Activated T-helper 9 cell treated with anti-CD3 and anti-CD28 coated beads, Interleukin-2, amount 50 U/mL, for 16 hours (primary cell): ENCODE data around the gene GPR35.

ENCODE experiments used
- DNase-seq: peaks from one replicate; pipeline ENCODE4 v3.0.0-alpha.2; 2020; ENCODE audit warnings: low read depth

Gene GPR35

GRCh38 chr2:240589375-240589774, 35.9 kb upstream of the GPR35 start:
- no peak for DNase-seq

GRCh38 chr2:240589850-240590525, 35.3 kb upstream of the GPR35 start:
- no peak for DNase-seq

- no peak for DNase-seq
These were observed 34.6 kb upstream of the GPR35 start for GRCh38 chr2:240590681-240591111.

GRCh38 chr2:240591226-240591625, 34.1 kb upstream of the GPR35 start:
- DNase-seq = no peak

- DNase-seq = no peak
These were observed 33.5 kb upstream of the GPR35 start for GRCh38 chr2:240591784-240592183.

- no peak for DNase-seq
These were observed 32.1 kb upstream of the GPR35 start for GRCh38 chr2:240593026-240593702.

- DNase-seq = no peak
These were observed 31.4 kb upstream of the GPR35 start for GRCh38 chr2:240593703-240594451.

GRCh38 chr2:240594511-240595380, 30.5 kb upstream of the GPR35 start:
- DNase-seq = no peak

- DNase-seq = no peak
These were observed 29.8 kb upstream of the GPR35 start for GRCh38 chr2:240595381-240596079.

- DNase-seq = no peak
These were observed 29.2 kb upstream of the GPR35 start for GRCh38 chr2:240596080-240596460.

GRCh38 chr2:240596491-240596931, 28.8 kb upstream of the GPR35 start:
- DNase-seq = no peak

- no peak for DNase-seq
These were observed 28.2 kb upstream of the GPR35 start for GRCh38 chr2:240597054-240597418.

GRCh38 chr2:240597419-240598181, 27.7 kb upstream of the GPR35 start:
- DNase-seq = no peak

- no peak for DNase-seq
These were observed 26.9 kb upstream of the GPR35 start for GRCh38 chr2:240598311-240598911.

GRCh38 chr2:240599141-240599583, 26.1 kb upstream of the GPR35 start:
- DNase-seq = no peak

GRCh38 chr2:240600451-240600961, 24.8 kb upstream of the GPR35 start:
- DNase-seq = no peak

- DNase-seq = no peak
These were observed 24.0 kb upstream of the GPR35 start for GRCh38 chr2:240601061-240601830.

- no peak for DNase-seq
These were observed 23.5 kb upstream of the GPR35 start for GRCh38 chr2:240601831-240602160.
